Lower leg skin (tissue), 3 donors: ENCODE measurements around the gene GFRA4.

Experiments used
- POLR2A ChIP-seq, 2 donors: fragments of 450-650 bp; IDR thresholded peaks; one replicate each; pipeline ENCODE4 v1.6.1; 2016 to 2017; ENCODE audit warnings: antibody characterized with exemption in 2 of 2, mild to moderate bottlenecking in 1 of 2, moderate library complexity in 1 of 2
- TF ChIP-seq, protein P1 (sequence below), 3 donors: fragments of 450-650 bp; IDR thresholded peaks; one replicate each; pipeline ENCODE4 v1.5.1; 2016; ENCODE audit warnings: antibody characterized with exemption in 3 of 3, mild to moderate bottlenecking in 3 of 3, moderate library complexity in 2 of 3

- TF ChIP-seq, protein P1, sequence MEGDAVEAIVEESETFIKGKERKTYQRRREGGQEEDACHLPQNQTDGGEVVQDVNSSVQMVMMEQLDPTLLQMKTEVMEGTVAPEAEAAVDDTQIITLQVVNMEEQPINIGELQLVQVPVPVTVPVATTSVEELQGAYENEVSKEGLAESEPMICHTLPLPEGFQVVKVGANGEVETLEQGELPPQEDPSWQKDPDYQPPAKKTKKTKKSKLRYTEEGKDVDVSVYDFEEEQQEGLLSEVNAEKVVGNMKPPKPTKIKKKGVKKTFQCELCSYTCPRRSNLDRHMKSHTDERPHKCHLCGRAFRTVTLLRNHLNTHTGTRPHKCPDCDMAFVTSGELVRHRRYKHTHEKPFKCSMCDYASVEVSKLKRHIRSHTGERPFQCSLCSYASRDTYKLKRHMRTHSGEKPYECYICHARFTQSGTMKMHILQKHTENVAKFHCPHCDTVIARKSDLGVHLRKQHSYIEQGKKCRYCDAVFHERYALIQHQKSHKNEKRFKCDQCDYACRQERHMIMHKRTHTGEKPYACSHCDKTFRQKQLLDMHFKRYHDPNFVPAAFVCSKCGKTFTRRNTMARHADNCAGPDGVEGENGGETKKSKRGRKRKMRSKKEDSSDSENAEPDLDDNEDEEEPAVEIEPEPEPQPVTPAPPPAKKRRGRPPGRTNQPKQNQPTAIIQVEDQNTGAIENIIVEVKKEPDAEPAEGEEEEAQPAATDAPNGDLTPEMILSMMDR (IDR thresholded peaks at IDR 0.05), result no peak
- TF ChIP-seq POLR2A (IDR thresholded peaks at IDR 0.05), result no peak
These were observed 2.7 kb downstream of the GFRA4 start for GRCh38 chr20:3660262-3661059.
